IPS DF 4.7 (cell line): Measurements from ENCODE around the gene ASCC3.

Experiments used
- DNase-seq: peaks from one replicate; pipeline ENCODE4 v3.0.0-alpha.2; 2013; ENCODE audit warnings: low spot score; ENCODE audit errors: extremely low read depth

Gene ASCC3

GRCh38 chr6:100599088-100599770 lies 281.9 kb downstream of the ASCC3 start:
- DNase-seq: no peak

GRCh38 chr6:100595456-100595855 lies 285.7 kb downstream of the ASCC3 start:
- no peak for DNase-seq

- no peak for DNase-seq
These were observed 287.6 kb downstream of the ASCC3 start for GRCh38 chr6:100593522-100593921.

GRCh38 chr6:100592929-100593328 lies 288.2 kb downstream of the ASCC3 start:
- no peak for DNase-seq

GRCh38 chr6:100577425-100577824 lies 303.7 kb downstream of the ASCC3 start:
- DNase-seq: no peak

GRCh38 chr6:100575921-100576320 lies 305.2 kb downstream of the ASCC3 start:
- DNase-seq: no peak

GRCh38 chr6:100574836-100575235 lies 306.3 kb downstream of the ASCC3 start:
- no peak for DNase-seq

- no peak for DNase-seq
These were observed 308.0 kb downstream of the ASCC3 start for GRCh38 chr6:100573166-100573565.

- DNase-seq: no peak
These were observed 312.9 kb downstream of the ASCC3 start for GRCh38 chr6:100568255-100568654.

- no peak for DNase-seq
These were observed 314.6 kb downstream of the ASCC3 start for GRCh38 chr6:100566563-100566962.

- no peak for DNase-seq
These were observed 315.6 kb downstream of the ASCC3 start for GRCh38 chr6:100565439-100566104.

- no peak for DNase-seq
These were observed 321.3 kb downstream of the ASCC3 start for GRCh38 chr6:100559859-100560258.

- no peak for DNase-seq
These were observed 326.9 kb downstream of the ASCC3 start for GRCh38 chr6:100554228-100554627.

GRCh38 chr6:100553243-100553642 lies 327.9 kb downstream of the ASCC3 start:
- no peak for DNase-seq

GRCh38 chr6:100549406-100550167 lies 331.5 kb downstream of the ASCC3 start:
- no peak for DNase-seq

- DNase-seq: no peak
These were observed 343.0 kb downstream of the ASCC3 start for GRCh38 chr6:100538086-100538485.

- DNase-seq: no peak
These were observed 362.5 kb downstream of the ASCC3 start for GRCh38 chr6:100518588-100518987.

GRCh38 chr6:100517633-100518032 lies 363.5 kb downstream of the ASCC3 start:
- no peak for DNase-seq

GRCh38 chr6:100517106-100517505 lies 364.0 kb downstream of the ASCC3 start:
- no peak for DNase-seq

GRCh38 chr6:100514660-100515059 lies 366.5 kb downstream of the ASCC3 start:
- DNase-seq: no peak

GRCh38 chr6:100512203-100512862 lies 368.8 kb downstream of the ASCC3 start:
- DNase-seq: no peak

GRCh38 chr6:100509101-100509500 lies 372.0 kb downstream of the ASCC3 start:
- no peak for DNase-seq
